GM12872 (cell line): ENCODE measurements around the gene FGF22.

Experiments used
- CTCF ChIP-seq: IDR thresholded peaks from 3 replicates; pipeline ENCODE4 v1.5.1; 2011; ENCODE audit warnings: low read depth, mild to moderate bottlenecking, low read length, moderate library complexity; ENCODE audit not compliant: insufficient read depth

FGF22 gene

GRCh38 chr19:616747-617526 is 22.7 kb upstream of the FGF22 start:
- no peak for TF ChIP-seq CTCF

- no peak for TF ChIP-seq CTCF
These were observed 22.0 kb upstream of the FGF22 start for GRCh38 chr19:617551-618246.

- TF ChIP-seq CTCF = no peak
These were observed 21.4 kb upstream of the FGF22 start for GRCh38 chr19:618247-618619.

GRCh38 chr19:618674-619285 is 20.9 kb upstream of the FGF22 start:
- no peak for TF ChIP-seq CTCF

- no peak for TF ChIP-seq CTCF
These were observed 20.2 kb upstream of the FGF22 start for GRCh38 chr19:619286-620002.

- no peak for TF ChIP-seq CTCF
These were observed 19.4 kb upstream of the FGF22 start for GRCh38 chr19:620166-620862.
